Measurements from ENCODE around the gene NTSR1. TPM values are rescaled to one million over a fixed set of nuclear protein-coding genes. Genes with fewer than 3 reads are reported as not detected.

NTSR1 gene
- total and polyA plus RNA-seq, 4 donors, result 0.02 to 3.7 (median 0.76) TPM

DNA sequence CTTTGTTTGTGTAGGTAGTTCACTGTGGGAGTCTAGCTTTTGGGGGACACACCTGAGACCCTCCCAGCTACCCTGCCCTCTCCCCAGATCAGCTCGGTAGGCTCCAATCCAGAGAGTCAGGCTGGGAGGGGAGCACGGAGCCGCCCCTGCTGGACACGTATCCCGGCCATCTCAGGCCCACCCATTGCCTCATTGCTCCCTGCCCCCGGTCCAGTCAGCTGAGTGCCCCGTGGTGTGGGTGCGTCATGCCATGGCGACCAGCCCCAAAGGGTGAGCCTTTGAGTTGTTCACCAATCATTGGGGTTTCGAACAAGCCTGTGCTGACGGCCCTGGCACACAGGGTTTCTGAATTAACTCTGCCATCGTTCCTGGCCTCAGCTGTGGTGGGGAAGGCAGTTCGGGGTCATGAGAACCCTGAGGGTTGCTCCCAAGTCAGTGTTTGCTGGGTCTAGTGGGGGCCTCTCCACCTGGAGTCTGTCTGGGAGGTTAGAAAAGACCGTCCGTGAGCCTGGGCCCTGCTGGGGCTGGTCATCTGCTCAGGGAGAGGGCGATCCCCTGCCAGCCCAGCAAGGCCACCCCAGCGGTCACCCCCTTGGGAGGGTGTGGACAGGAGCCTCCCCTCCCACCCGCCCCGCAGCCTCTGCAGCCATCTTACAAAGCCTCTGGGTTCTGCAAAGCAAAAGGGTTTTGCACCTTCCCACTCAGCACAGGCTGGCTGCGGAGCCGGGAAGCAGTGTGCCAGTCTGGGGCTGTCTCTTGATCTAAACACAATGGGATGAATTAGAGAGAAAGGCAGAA, 34.5 kb downstream of the NTSR1 start:
- H3K9me3 ChIP-seq (ENCODE audit: control insufficient read depth in 4 of 4, insufficient read depth in 3 of 4, low read length in 3 of 4), result no peaks in the 10 kb centered on the region
- peaks cover 0 to 8% (median 0%) of the 10 kb centered on the region in 3 donors for H3K27me3 ChIP-seq (ENCODE audit: control insufficient read depth in 3 of 3, insufficient read depth in 3 of 3, low read length in 2 of 3)
- no peak overlapping the region for H3K27ac ChIP-seq (ENCODE audit: low read depth in 1 of 2, low read length in 1 of 2)
- no peak overlapping the region for H3K9ac ChIP-seq (ENCODE audit: insufficient read depth in 1 of 2, low read length in 2 of 2)
- ATAC-seq (ENCODE audit: insufficient read depth, low FRiP score), result no peak
- TF ChIP-seq, protein P1, sequence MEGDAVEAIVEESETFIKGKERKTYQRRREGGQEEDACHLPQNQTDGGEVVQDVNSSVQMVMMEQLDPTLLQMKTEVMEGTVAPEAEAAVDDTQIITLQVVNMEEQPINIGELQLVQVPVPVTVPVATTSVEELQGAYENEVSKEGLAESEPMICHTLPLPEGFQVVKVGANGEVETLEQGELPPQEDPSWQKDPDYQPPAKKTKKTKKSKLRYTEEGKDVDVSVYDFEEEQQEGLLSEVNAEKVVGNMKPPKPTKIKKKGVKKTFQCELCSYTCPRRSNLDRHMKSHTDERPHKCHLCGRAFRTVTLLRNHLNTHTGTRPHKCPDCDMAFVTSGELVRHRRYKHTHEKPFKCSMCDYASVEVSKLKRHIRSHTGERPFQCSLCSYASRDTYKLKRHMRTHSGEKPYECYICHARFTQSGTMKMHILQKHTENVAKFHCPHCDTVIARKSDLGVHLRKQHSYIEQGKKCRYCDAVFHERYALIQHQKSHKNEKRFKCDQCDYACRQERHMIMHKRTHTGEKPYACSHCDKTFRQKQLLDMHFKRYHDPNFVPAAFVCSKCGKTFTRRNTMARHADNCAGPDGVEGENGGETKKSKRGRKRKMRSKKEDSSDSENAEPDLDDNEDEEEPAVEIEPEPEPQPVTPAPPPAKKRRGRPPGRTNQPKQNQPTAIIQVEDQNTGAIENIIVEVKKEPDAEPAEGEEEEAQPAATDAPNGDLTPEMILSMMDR (IDR thresholded peaks at IDR 0.05; ENCODE audit: control extremely low read depth, extremely low read depth), result no peak
- no peaks in the 10 kb centered on the region for H3K36me3 ChIP-seq (ENCODE audit: control insufficient read depth in 4 of 4, insufficient read depth in 4 of 4, low read length in 4 of 4)
- no peak overlapping the region for H3K4me3 ChIP-seq
- 86 to 92% methylated on average over 21 of the region's 21 CpGs for WGBS, 2 donors
- no peak for DNase-seq
- H3K4me1 ChIP-seq (ENCODE audit: control insufficient read depth in 5 of 5, insufficient read depth in 5 of 5, low read length in 5 of 5), result peaks cover 0 to 9% (median 0%) of the 10 kb centered on the region in 5 donors

DNA sequence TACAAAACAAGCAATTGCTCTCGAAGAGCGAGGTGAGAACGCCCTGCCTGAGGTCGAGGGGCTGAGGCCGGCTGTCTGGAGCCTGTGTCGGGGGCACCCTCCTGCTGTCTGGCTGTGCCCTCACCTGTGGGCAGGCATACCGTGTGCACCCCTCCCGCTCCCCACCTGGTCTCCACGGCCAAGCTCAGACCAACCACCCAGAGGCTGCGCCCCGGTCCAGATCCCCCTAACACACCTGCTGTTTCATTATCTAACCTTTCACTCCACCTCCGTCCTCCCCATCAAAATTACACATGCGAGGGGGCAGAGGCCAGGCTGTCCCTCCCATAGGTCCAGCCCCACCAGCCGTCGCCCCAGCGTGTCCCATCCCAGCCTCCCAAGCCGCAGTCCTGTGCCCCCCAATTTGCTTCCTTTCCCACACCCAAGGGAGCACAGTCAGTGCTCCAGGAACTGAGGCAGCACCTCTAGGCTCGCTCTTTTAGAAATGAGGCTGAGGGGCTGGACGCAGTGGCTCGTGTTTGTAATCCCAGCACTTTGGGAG, 35.2 kb downstream of the NTSR1 start:
- Histone ChIP-seq H3K27ac (ENCODE audit: low read depth in 1 of 2, low read length in 1 of 2) (no peak overlapping the region), H3K27me3 (ENCODE audit: control insufficient read depth in 3 of 3, insufficient read depth in 3 of 3, low read length in 2 of 3) (peaks cover 0 to 6% (median 0%) of the 10 kb centered on the region in 3 donors), H3K36me3 (ENCODE audit: control insufficient read depth in 4 of 4, insufficient read depth in 4 of 4, low read length in 4 of 4) (no peaks in the 10 kb centered on the region), H3K4me1 (ENCODE audit: control insufficient read depth in 5 of 5, insufficient read depth in 5 of 5, low read length in 5 of 5) (peaks cover 0 to 9% (median 0%) of the 10 kb centered on the region in 5 donors), H3K9me3 (ENCODE audit: control insufficient read depth in 4 of 4, insufficient read depth in 3 of 4, low read length in 3 of 4) (no peaks in the 10 kb centered on the region), H3K9ac (ENCODE audit: insufficient read depth in 1 of 2, low read length in 2 of 2) (no peak overlapping the region), H3K4me3 (no peak overlapping the region)
- WGBS, 2 donors, result 86 to 90% methylated on average over 20 of the region's 20 CpGs
- TF ChIP-seq, protein P1 (IDR thresholded peaks at IDR 0.05; ENCODE audit: control extremely low read depth, extremely low read depth), result no peak
- DNase-seq (no peak), ATAC-seq (ENCODE audit: insufficient read depth, low FRiP score) (no peak)

DNA sequence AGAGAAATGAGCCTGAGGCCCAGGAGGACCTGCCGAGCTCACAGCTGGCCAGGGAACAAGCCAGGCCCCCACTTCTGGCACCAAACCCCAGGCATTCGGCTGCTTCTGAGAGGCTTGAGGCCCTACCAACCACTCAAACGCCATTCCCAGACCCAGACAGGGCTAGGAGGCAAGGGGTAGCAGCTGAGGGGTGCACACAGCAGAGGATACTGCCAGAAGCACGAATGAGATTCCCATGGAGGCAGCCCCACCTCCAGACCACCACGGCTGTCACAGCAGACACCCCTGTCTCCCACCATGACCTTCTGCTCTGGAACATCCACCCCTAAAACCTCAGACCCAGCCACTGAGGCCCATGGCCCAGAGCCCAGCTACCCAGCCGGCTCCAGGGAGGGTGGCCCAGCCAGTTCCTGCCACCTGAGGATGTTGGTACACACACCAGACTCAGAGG, 36.1 kb downstream of the NTSR1 start:
- Histone ChIP-seq H3K9me3 (ENCODE audit: control insufficient read depth in 4 of 4, insufficient read depth in 3 of 4, low read length in 3 of 4) (no peaks in the 10 kb centered on the region), H3K27me3 (ENCODE audit: control insufficient read depth in 3 of 3, insufficient read depth in 3 of 3, low read length in 2 of 3) (no peaks in the 10 kb centered on the region), H3K36me3 (ENCODE audit: control insufficient read depth in 4 of 4, insufficient read depth in 4 of 4, low read length in 4 of 4) (no peaks in the 10 kb centered on the region), H3K27ac (ENCODE audit: low read depth in 1 of 2, low read length in 1 of 2) (no peak overlapping the region), H3K4me3 (no peak overlapping the region), H3K9ac (ENCODE audit: insufficient read depth in 1 of 2, low read length in 2 of 2) (no peak overlapping the region), H3K4me1 (ENCODE audit: control insufficient read depth in 5 of 5, insufficient read depth in 5 of 5, low read length in 5 of 5) (peaks cover 0 to 9% (median 0%) of the 10 kb centered on the region in 5 donors)
- DNase-seq, result peak in 2 of 3 donors; percentile 11 to 68
- 62 to 83% methylated on average over 6 of the region's 6 CpGs for WGBS, 2 donors
- TF ChIP-seq, protein P1 (IDR thresholded peaks at IDR 0.05; ENCODE audit: control extremely low read depth, extremely low read depth), result no peak
- no peak for ATAC-seq (ENCODE audit: insufficient read depth, low FRiP score)
